ENCODE measurements around the gene PLD1.

GRCh38 chr3:171602072-171602471 is 208.2 kb downstream of the PLD1 start:
- no peak for TF ChIP-seq ZBTB1 (tag by site-specific recombination; IDR thresholded peaks at IDR 0.05)
- no peak for TF ChIP-seq ZNF155 (tag by site-specific recombination; IDR thresholded peaks at IDR 0.05)
- TF ChIP-seq CTCF (tag by site-specific recombination; IDR thresholded peaks at IDR 0.05): no peak
- TF ChIP-seq SETDB1 (IDR thresholded peaks at IDR 0.05; ENCODE audit: insufficient read length, low read length): no peak
- TF ChIP-seq MYNN (tag by site-specific recombination; IDR thresholded peaks at IDR 0.05; ENCODE audit: borderline replicate concordance): no peak
- TF ChIP-seq ZNF223 (tag by site-specific recombination; IDR thresholded peaks at IDR 0.05): no peak
- TF ChIP-seq MEIS1 (CRISPR knock-in tag; IDR thresholded peaks at IDR 0.05; ENCODE audit: borderline replicate concordance): no peak
- no peak for TF ChIP-seq ZNF704 (tag by site-specific recombination; IDR thresholded peaks at IDR 0.05)
- no peak for TF ChIP-seq ZNF280D (tag by site-specific recombination; IDR thresholded peaks at IDR 0.05)

All from HEK293 (cell line).